ENCODE results near the gene SERINC5.

The SERINC5 gene

GRCh38 chr5:80193401-80193800 is 62.4 kb downstream of the SERINC5 start:
- H3K27ac ChIP-seq: no peak overlapping the region
- TF ChIP-seq CTCF (IDR thresholded peaks at IDR 0.05; ENCODE audit: low read depth, low read length): no peak
- DNase-seq: no peak
- no peaks in the 10 kb centered on the region for H3K9me3 ChIP-seq (ENCODE audit: severe bottlenecking)
- no peaks in the 10 kb centered on the region for H3K36me3 ChIP-seq
- no peak overlapping the region for H3K4me3 ChIP-seq (ENCODE audit: low read depth, low read length)
- no peaks in the 10 kb centered on the region for H3K27me3 ChIP-seq (ENCODE audit: insufficient read depth, low read depth, severe bottlenecking)

DNA sequence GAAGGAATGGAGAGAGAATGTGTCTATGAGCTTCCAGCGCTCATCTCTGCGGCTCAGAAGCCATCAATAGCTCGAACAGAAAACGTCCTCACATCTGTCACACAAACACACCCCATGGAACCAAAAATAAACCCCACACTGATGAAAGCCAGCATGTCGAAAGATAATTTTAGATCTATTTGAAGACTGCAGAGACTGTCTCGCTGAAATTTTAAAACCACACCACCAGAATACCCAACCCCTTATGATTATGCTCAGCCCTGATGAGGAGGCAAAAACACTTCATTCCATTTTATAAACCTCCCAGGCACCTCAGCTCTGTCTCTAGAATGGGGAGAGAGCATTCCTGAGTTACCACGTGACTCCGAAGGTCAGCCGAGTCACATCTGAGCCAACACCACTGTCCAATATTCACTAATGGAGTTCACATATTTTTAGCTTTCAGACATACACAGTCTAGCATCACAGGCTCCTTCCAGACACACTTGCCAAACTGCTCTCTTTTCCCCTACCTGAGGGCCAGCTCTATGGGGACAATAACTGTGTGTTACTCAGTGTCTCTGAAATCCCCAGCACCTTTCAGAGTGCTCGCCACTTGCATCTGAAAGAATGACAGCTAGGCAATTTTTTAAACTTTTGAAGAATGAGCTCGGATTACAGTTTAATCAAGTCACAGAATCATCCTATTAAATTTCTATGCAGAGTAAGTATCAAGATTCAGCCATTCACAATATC is 63.2 kb downstream of the SERINC5 start:
- H3K27ac ChIP-seq: no peak overlapping the region
- no peak for TF ChIP-seq CTCF (IDR thresholded peaks at IDR 0.05; ENCODE audit: low read depth, low read length)
- no peaks in the 10 kb centered on the region for H3K27me3 ChIP-seq (ENCODE audit: insufficient read depth, low read depth, severe bottlenecking)
- no peaks in the 10 kb centered on the region for H3K36me3 ChIP-seq
- no peaks in the 10 kb centered on the region for H3K9me3 ChIP-seq (ENCODE audit: severe bottlenecking)
- no peak overlapping the region for H3K4me3 ChIP-seq (ENCODE audit: low read depth, low read length)
- no peak for DNase-seq

DNA sequence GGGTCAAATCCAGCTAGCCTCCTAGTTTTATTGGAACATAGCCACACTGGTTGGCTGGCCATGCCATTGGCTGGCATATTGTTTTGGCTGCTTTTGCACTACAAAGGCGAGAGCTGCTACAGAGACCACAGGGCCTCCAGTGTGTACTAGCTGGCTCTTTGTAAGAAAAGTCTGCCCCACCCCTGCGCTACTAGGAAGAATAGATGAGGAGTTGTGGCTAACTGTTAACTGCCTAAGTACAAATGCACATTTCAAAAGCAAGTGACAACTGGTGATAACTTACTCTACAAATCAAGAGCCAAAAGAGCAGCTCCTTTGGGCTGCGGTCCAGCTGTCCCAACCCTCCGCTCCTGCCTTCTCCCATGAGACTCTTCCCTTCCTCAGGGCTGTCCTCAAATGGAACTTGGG is 63.9 kb downstream of the SERINC5 start:
- Histone ChIP-seq H3K4me3 (ENCODE audit: low read depth, low read length) (no peak overlapping the region), H3K27me3 (ENCODE audit: insufficient read depth, low read depth, severe bottlenecking) (no peaks in the 10 kb centered on the region), H3K9me3 (ENCODE audit: severe bottlenecking) (no peaks in the 10 kb centered on the region), H3K36me3 (no peaks in the 10 kb centered on the region), H3K27ac (no peak overlapping the region)
- DNase-seq: no peak
- TF ChIP-seq CTCF (IDR thresholded peaks at IDR 0.05; ENCODE audit: low read depth, low read length): no peak

- no peak for TF ChIP-seq CTCF (IDR thresholded peaks at IDR 0.05; ENCODE audit: low read depth, low read length)
Measured at GRCh38 chr5:80191397-80191796, 64.5 kb downstream of the SERINC5 start.

DNA sequence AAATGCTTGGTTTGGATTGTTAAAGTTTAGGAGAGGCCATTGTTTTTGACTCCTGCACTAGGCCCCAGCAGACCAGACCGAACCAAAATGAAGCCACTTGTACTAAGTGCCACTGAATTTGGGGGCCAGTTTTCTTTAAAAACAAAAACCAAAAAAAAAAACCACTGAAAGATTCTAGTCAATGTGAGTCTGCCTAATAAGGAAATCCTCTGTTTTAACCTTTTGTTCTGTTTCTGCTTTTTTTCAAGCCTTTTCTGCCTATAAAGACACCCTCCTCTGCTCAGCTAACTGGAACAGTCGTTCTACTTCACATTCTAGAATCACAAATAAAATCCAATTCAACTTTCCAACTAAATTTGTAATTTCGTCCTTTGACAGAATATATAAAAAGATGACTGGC is 64.9 kb downstream of the SERINC5 start:
- H3K4me3 ChIP-seq (ENCODE audit: low read depth, low read length): no peak overlapping the region
- TF ChIP-seq CTCF (IDR thresholded peaks at IDR 0.05; ENCODE audit: low read depth, low read length): no peak
- no peak overlapping the region for H3K27ac ChIP-seq
- H3K36me3 ChIP-seq: no peaks in the 10 kb centered on the region
- H3K27me3 ChIP-seq (ENCODE audit: insufficient read depth, low read depth, severe bottlenecking): no peaks in the 10 kb centered on the region
- DNase-seq: no peak
- H3K9me3 ChIP-seq (ENCODE audit: severe bottlenecking): no peaks in the 10 kb centered on the region

More at GRCh38 chr5:80191397-80191796, 64.5 kb downstream of the SERINC5 start:
- DNase-seq: no peak
- Histone ChIP-seq H3K9me3 (ENCODE audit: severe bottlenecking) (no peaks in the 10 kb centered on the region), H3K27ac (no peak overlapping the region), H3K36me3 (no peaks in the 10 kb centered on the region), H3K27me3 (ENCODE audit: insufficient read depth, low read depth, severe bottlenecking) (no peaks in the 10 kb centered on the region), H3K4me3 (ENCODE audit: low read depth, low read length) (no peak overlapping the region)

DNA sequence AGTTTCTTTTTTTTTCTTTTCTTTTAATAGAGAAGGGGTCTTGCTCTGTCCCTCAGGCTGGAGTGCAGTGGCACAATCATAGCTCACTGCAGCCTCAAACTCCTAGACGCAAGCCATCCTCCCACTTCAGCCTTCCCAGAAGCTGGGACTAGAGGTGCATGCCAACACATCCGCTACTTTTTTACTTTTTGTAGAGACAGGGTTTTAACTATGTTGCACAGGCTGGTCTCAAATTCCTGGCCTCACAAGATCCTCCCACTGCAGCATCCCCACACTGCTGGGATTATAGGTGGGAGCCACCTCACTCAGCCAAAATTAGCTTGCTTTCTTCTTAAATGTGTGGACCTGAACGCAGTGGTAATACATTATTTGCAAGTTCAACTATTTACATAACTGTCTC is 66.1 kb downstream of the SERINC5 start:
- DNase-seq: no peak
- Histone ChIP-seq H3K36me3 (no peaks in the 10 kb centered on the region), H3K27ac (no peak overlapping the region), H3K9me3 (ENCODE audit: severe bottlenecking) (no peaks in the 10 kb centered on the region), H3K4me3 (ENCODE audit: low read depth, low read length) (no peak overlapping the region), H3K27me3 (ENCODE audit: insufficient read depth, low read depth, severe bottlenecking) (no peaks in the 10 kb centered on the region)
- TF ChIP-seq CTCF (IDR thresholded peaks at IDR 0.05; ENCODE audit: low read depth, low read length): no peak
